Osteoblast (primary cell): ENCODE measurements around the gene HACL1. TPM values are rescaled to one million over a fixed set of nuclear protein-coding genes. Genes with fewer than 3 reads are reported as not detected.

Experiments
- DNase-seq: peaks from one replicate; pipeline ENCODE4 v3.0.0; 2011; ENCODE audit warnings: low spot score, mixed read lengths; ENCODE audit not compliant: insufficient read length; ENCODE audit errors: missing footprints
- H2AFZ ChIP-seq: 2 replicates; pipeline ENCODE4 v1.6.0; 2011; ENCODE audit warnings: mild to moderate bottlenecking, low read length
- H3K27ac ChIP-seq: 2 replicates; pipeline ENCODE4 v1.5.1; 2011; ENCODE audit warnings: mild to moderate bottlenecking, low read depth, low read length, moderate library complexity
- H3K27me3 ChIP-seq: 2 replicates; pipeline ENCODE4 v1.6.0; 2012; ENCODE audit warnings: mild to moderate bottlenecking, control low read depth, inconsistent platforms, low read length, moderate library complexity; ENCODE audit not compliant: insufficient read depth
- H3K36me3 ChIP-seq: 2 replicates; pipeline ENCODE4 v1.5.1; 2011; ENCODE audit warnings: mild to moderate bottlenecking, low read length, control low read depth, moderate library complexity; ENCODE audit not compliant: insufficient read depth
- H3K4me1 ChIP-seq: 2 replicates; pipeline ENCODE4 v1.5.1; 2011; ENCODE audit warnings: mild to moderate bottlenecking, low read length, control low read depth, moderate library complexity; ENCODE audit not compliant: insufficient read depth
- H3K4me2 ChIP-seq: 2 replicates; pipeline ENCODE4 v1.6.0; 2011; ENCODE audit warnings: mild to moderate bottlenecking, low read length; ENCODE audit not compliant: insufficient read depth
- H3K4me3 ChIP-seq: fragments of 200-600 bp; sonication (generic); 3 replicates; pipeline ENCODE4 v1.5.1; 2012; ENCODE audit warnings: mild to moderate bottlenecking, low read length, inconsistent platforms; ENCODE audit not compliant: insufficient read depth
- H3K79me2 ChIP-seq: 2 replicates; pipeline ENCODE4 v1.6.0; 2012; ENCODE audit warnings: mild to moderate bottlenecking, low read length, control low read depth, inconsistent platforms; ENCODE audit not compliant: insufficient read depth
- H3K9me3 ChIP-seq: 2 replicates; pipeline ENCODE4 v1.5.1; 2011; ENCODE audit warnings: low read depth, low read length, control low read depth
- H4K20me1 ChIP-seq: 2 replicates; pipeline ENCODE4 v1.6.0; 2012; ENCODE audit warnings: mild to moderate bottlenecking, low read length, control low read depth; ENCODE audit not compliant: insufficient read depth
- CTCF ChIP-seq: IDR thresholded peaks from 2 replicates; pipeline ENCODE4 v1.5.1; 2011; ENCODE audit warnings: mild to moderate bottlenecking, low read depth, low read length, moderate library complexity; ENCODE audit errors: extremely low read depth
- total RNA-seq: library from RNA; depleted of rRNA; stranded (reverse); fragments of >200 nt; gene quantifications from 2 replicates; pipeline ENCODE4 v1.2.3, GENCODE V29; 2012

Gene HACL1
- total RNA-seq, 1 donor: 34.7 TPM

DNA sequence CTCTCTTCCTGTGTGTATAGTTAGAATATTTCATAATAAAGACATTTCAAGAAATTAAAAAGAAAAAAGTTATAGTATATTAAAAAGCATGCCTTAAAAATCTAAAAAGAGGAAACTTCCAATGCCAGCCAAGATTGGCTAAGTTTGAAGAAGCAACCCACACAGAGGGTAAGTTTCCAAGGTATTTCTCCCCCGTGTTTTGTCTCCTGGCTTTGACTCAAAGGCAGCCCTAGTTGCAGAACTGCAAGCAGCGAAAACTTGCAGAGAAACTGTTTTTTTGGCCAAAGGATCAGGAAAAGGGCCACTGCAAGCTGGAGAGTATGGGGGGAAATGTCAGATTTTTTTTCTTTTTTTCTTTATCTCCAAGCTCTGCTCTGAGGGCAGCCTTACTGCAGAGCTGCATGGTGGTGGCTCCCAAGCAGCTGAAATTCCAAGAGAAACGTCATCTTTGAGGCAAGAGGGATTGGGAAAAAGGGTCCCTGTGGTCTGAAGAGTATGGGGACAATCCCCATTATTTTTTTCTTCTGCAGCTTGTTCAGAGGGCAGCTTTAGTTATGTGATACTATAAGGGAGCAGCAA is 23.0 kb downstream of the HACL1 start:
- no peak overlapping the region for H2AFZ ChIP-seq
- H3K4me3 ChIP-seq: peak overlapping the region; percentile 5
- no peak for TF ChIP-seq CTCF
- no peak overlapping the region for H3K27ac ChIP-seq
- no peaks in the 10 kb centered on the region for H3K79me2 ChIP-seq
- no peaks in the 10 kb centered on the region for H3K27me3 ChIP-seq
- DNase-seq: no peak
- peak overlapping the region; percentile 68 for H3K4me2 ChIP-seq
- peaks cover 18% of the 10 kb centered on the region for H3K4me1 ChIP-seq
- H3K9me3 ChIP-seq: no peaks in the 10 kb centered on the region
- peaks cover 9% of the 10 kb centered on the region for H3K36me3 ChIP-seq
- H4K20me1 ChIP-seq: no peaks in the 10 kb centered on the region

- DNase-seq: no peak
- H3K4me3 ChIP-seq: no peak overlapping the region
- no peak for TF ChIP-seq CTCF
- no peaks in the 10 kb centered on the region for H4K20me1 ChIP-seq
- H3K36me3 ChIP-seq: peaks cover 12% of the 10 kb centered on the region
- no peak overlapping the region for H3K4me2 ChIP-seq
- H3K9me3 ChIP-seq: no peaks in the 10 kb centered on the region
- H3K27ac ChIP-seq: no peak overlapping the region
- H3K4me1 ChIP-seq: peaks cover 18% of the 10 kb centered on the region
- H2AFZ ChIP-seq: no peak overlapping the region
- no peaks in the 10 kb centered on the region for H3K79me2 ChIP-seq
- H3K27me3 ChIP-seq: no peaks in the 10 kb centered on the region
Measured at GRCh38 chr3:15576475-15576874, 24.9 kb downstream of the HACL1 start.

- Histone ChIP-seq H3K79me2 (no peaks in the 10 kb centered on the region), H3K36me3 (peaks cover 12% of the 10 kb centered on the region), H3K4me1 (peaks cover 18% of the 10 kb centered on the region), H2AFZ (no peak overlapping the region), H4K20me1 (no peaks in the 10 kb centered on the region), H3K27ac (no peak overlapping the region), H3K4me3 (no peak overlapping the region), H3K27me3 (no peaks in the 10 kb centered on the region), H3K4me2 (no peak overlapping the region), H3K9me3 (no peaks in the 10 kb centered on the region)
- no peak for TF ChIP-seq CTCF
- DNase-seq: no peak
Measured at GRCh38 chr3:15575446-15575845, 25.9 kb downstream of the HACL1 start.

DNA sequence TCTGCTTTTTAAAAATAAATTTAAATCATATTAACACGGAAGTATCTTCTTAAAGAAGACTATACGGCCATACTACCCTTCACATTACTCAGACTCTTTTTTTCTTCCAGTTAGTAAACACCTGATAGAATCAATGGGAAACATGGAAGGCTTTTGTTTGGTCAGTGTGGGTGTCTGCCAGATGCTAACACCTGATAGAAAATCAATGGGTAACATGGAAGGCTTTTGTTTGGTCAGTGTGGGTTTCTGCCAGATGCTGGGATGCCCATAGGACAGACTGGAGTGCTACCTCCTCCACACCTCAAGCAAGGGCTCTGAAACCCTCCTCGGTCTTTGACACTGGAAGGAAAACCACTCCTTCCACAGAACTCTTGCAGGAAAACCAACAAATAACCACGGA is 29.2 kb downstream of the HACL1 start:
- no peak for DNase-seq
- Histone ChIP-seq H3K27ac (no peak overlapping the region), H2AFZ (no peak overlapping the region), H3K27me3 (no peaks in the 10 kb centered on the region), H3K79me2 (no peaks in the 10 kb centered on the region), H3K9me3 (no peaks in the 10 kb centered on the region), H3K36me3 (peaks cover 30% of the 10 kb centered on the region), H3K4me3 (no peak overlapping the region), H4K20me1 (no peaks in the 10 kb centered on the region), H3K4me2 (no peak overlapping the region), H3K4me1 (peaks cover 2% of the 10 kb centered on the region)
- no peak for TF ChIP-seq CTCF
